HepG2 (cell line): Measurements from ENCODE around the gene TM4SF5. TPM values are rescaled to one million over a fixed set of nuclear protein-coding genes. Genes with fewer than 3 reads are reported as not detected.

ENCODE experiments used
- ATF1 ChIP-seq: IDR thresholded peaks from 2 replicates; pipeline ENCODE4 v1.6.1; 2016; ENCODE audit warnings: mild to moderate bottlenecking, control low read depth
- BRD4 ChIP-seq: sonication (generic); formaldehyde crosslinking; IDR thresholded peaks from 2 replicates; pipeline ENCODE4 v1.4.0; 2020; ENCODE audit warnings: missing genetic modification reagents
- CENPT ChIP-seq: sonication (generic); formaldehyde crosslinking; IDR thresholded peaks from 2 replicates; pipeline ENCODE4 v1.8.0; 2022; ENCODE audit warnings: low read depth, mild to moderate bottlenecking, moderate library complexity, missing genetic modification reagents
- DMAP1 ChIP-seq: IDR thresholded peaks from 2 replicates; pipeline ENCODE4 v1.6.1; 2016
- FOSL1 ChIP-seq: sonication (generic); formaldehyde crosslinking; IDR thresholded peaks from 2 replicates; pipeline ENCODE4 v1.9.0; 2021; ENCODE audit warnings: missing genetic modification reagents, borderline replicate concordance
- FOXA3 ChIP-seq: IDR thresholded peaks from 2 replicates; pipeline ENCODE4 v1.6.1; 2016; ENCODE audit warnings: missing genetic modification reagents, missing compliant biosample characterization
- FOXJ3 ChIP-seq: sonication (generic); formaldehyde crosslinking; IDR thresholded peaks from 2 replicates; pipeline ENCODE4 v1.4.0; 2020; ENCODE audit warnings: missing genetic modification reagents, mild to moderate bottlenecking, borderline replicate concordance
- FOXP1 ChIP-seq, 2 experiments: fragments of 450-650 bp in 1 of 2; IDR thresholded peaks; 2 replicates each; pipeline ENCODE4 v1.6.1; 2017 to 2018; ENCODE audit warnings: antibody characterized with exemption in 1 of 2
- GTF3A ChIP-seq: sonication (generic); formaldehyde crosslinking; conservative IDR thresholded peaks from 2 replicates; pipeline ENCODE4 v1.4.0; 2020; ENCODE audit warnings: mild to moderate bottlenecking, missing genetic modification reagents
- JUND ChIP-seq: sonication (generic); formaldehyde crosslinking; IDR thresholded peaks from 2 replicates; pipeline ENCODE4 v1.8.0; 2022; ENCODE audit warnings: mild to moderate bottlenecking, missing genetic modification reagents
- MTA3 ChIP-seq: sonication (generic); formaldehyde crosslinking; IDR thresholded peaks from 2 replicates; pipeline ENCODE4 v1.4.0; 2020; ENCODE audit warnings: missing genetic modification reagents
- MXD3 ChIP-seq: IDR thresholded peaks from 2 replicates; pipeline ENCODE4 v1.6.1; 2016; ENCODE audit warnings: mild to moderate bottlenecking, missing biosample characterization, missing genetic modification reagents
- NCOA2 ChIP-seq: sonication (generic); formaldehyde crosslinking; IDR thresholded peaks from 2 replicates; pipeline ENCODE4 v1.8.0; 2022; ENCODE audit warnings: inconsistent platforms
- NFKBIZ ChIP-seq: IDR thresholded peaks from 2 replicates; pipeline ENCODE4 v1.6.1; 2018; ENCODE audit warnings: missing genetic modification reagents, missing compliant biosample characterization
- RFX1 ChIP-seq: fragments of 450-650 bp; IDR thresholded peaks from 2 replicates; pipeline ENCODE4 v1.6.1; 2017
- SALL2 ChIP-seq: sonication (generic); formaldehyde crosslinking; IDR thresholded peaks from 2 replicates; pipeline ENCODE4 v1.8.1; 2023; ENCODE audit warnings: mild to moderate bottlenecking, missing genetic modification reagents, inconsistent platforms
- SP5 ChIP-seq: IDR thresholded peaks from 2 replicates; pipeline ENCODE4 v1.6.1; 2016; ENCODE audit warnings: low read depth, borderline replicate concordance
- STAT5B ChIP-seq: sonication (generic); formaldehyde crosslinking; IDR thresholded peaks from 2 replicates; pipeline ENCODE4 v1.4.0; 2020; ENCODE audit warnings: missing genetic modification reagents
- WIZ ChIP-seq: sonication (generic); formaldehyde crosslinking; IDR thresholded peaks from 2 replicates; pipeline ENCODE4 v1.5.1; 2020; ENCODE audit warnings: mild to moderate bottlenecking, missing genetic modification reagents
- ZBTB8A ChIP-seq: sonication (generic); formaldehyde crosslinking; IDR thresholded peaks from 2 replicates; pipeline ENCODE4 v1.4.0; 2020; ENCODE audit warnings: mild to moderate bottlenecking, low read depth, missing genetic modification reagents, borderline replicate concordance
- ZFP1 ChIP-seq: IDR thresholded peaks from 2 replicates; pipeline ENCODE4 v1.6.1; 2016
- ZFP82 ChIP-seq: sonication (generic); formaldehyde crosslinking; IDR thresholded peaks from 2 replicates; pipeline ENCODE4 v1.5.1; 2020; ENCODE audit warnings: mild to moderate bottlenecking, missing genetic modification reagents, borderline replicate concordance
- ZNF101 ChIP-seq: sonication (generic); formaldehyde crosslinking; IDR thresholded peaks from 2 replicates; pipeline ENCODE4 v1.4.0; 2020; ENCODE audit warnings: mild to moderate bottlenecking, low read depth, missing genetic modification reagents, borderline replicate concordance
- ZNF235 ChIP-seq: sonication (generic); formaldehyde crosslinking; IDR thresholded peaks from 2 replicates; pipeline ENCODE4 v1.8.1; 2023; ENCODE audit warnings: mild to moderate bottlenecking, missing genetic modification reagents, borderline replicate concordance
- ZNF251 ChIP-seq: sonication (generic); formaldehyde crosslinking; IDR thresholded peaks from 2 replicates; pipeline ENCODE4 v1.9.0; 2021; ENCODE audit warnings: mild to moderate bottlenecking, missing genetic modification reagents
- ZNF276 ChIP-seq: sonication (generic); formaldehyde crosslinking; IDR thresholded peaks from 2 replicates; pipeline ENCODE4 v1.4.0; 2020; ENCODE audit warnings: mild to moderate bottlenecking, low read depth, missing genetic modification reagents
- ZNF567 ChIP-seq: sonication (generic); formaldehyde crosslinking; IDR thresholded peaks from 2 replicates; pipeline ENCODE4 v1.8.1; 2023; ENCODE audit warnings: mild to moderate bottlenecking, missing genetic modification reagents, borderline replicate concordance
- ZNF597 ChIP-seq: sonication (generic); formaldehyde crosslinking; IDR thresholded peaks from 2 replicates; pipeline ENCODE4 v1.5.0; 2020; ENCODE audit warnings: missing genetic modification reagents
- ZNF75D ChIP-seq: sonication (generic); formaldehyde crosslinking; IDR thresholded peaks from 2 replicates; pipeline ENCODE4 v1.8.1; 2023; ENCODE audit warnings: missing genetic modification reagents, mild to moderate bottlenecking, borderline replicate concordance
- ZNF775 ChIP-seq: sonication (generic); formaldehyde crosslinking; IDR thresholded peaks from 2 replicates; pipeline ENCODE4 v1.4.0; 2020; ENCODE audit warnings: missing genetic modification reagents, mild to moderate bottlenecking, moderate library complexity, borderline replicate concordance
- ZNF777 ChIP-seq: sonication (generic); formaldehyde crosslinking; IDR thresholded peaks from 2 replicates; pipeline ENCODE4 v1.4.0; 2020; ENCODE audit warnings: missing genetic modification reagents
- polyA plus RNA-seq, 8 experiments: library from polyadenylated mRNA; depleted of rRNA in 3 of 8; stranded (reverse) in 7 of 8; unstranded in 1 of 8; fragments of >200 nt; fragmentation: Illumina TruSeq in 4 of 8; extraction: Trizol in 4 of 8; gene quantifications; 2 replicates each; pipeline versions ENCODE4 v1.2.1 to v1.2.3, GENCODE V29; 2011 to 2016; ENCODE audit warnings: low read depth in 4 of 8, missing spikeins in 1 of 8, mixed read lengths in 1 of 8; ENCODE audit not compliant: insufficient read depth in 1 of 8
- total RNA-seq, 5 experiments: library from RNA; depleted of rRNA; stranded (reverse); fragments of >200 nt; fragmentation: Illumina TruSeq; extraction: Trizol; gene quantifications; 2 replicates each; pipeline ENCODE4 v1.2.3, GENCODE V29; 2016; ENCODE audit warnings: low read depth in 1 of 5

Gene TM4SF5
- total and polyA plus RNA-seq, 2 of the 13 experiments (the other 11 are each of a cell fraction or from before 2014, with no cell fraction given) = 30.1 to 126 TPM

GRCh38 chr17:4777969-4778760 is 6.5 kb downstream of the TM4SF5 start (continued):
- no peak for TF ChIP-seq ZNF101 (CRISPR knock-in tag)
- no peak for TF ChIP-seq MTA3 (CRISPR knock-in tag)
- TF ChIP-seq ZNF777 = no peak
- TF ChIP-seq ZNF235 = no peak
- peak; percentile 56; the same call in 1 of the 2 replicates for TF ChIP-seq ZFP1 (CRISPR knock-in tag)
- TF ChIP-seq ZNF775 (CRISPR knock-in tag) = no peak
- TF ChIP-seq JUND (CRISPR knock-in tag) = no peak; the same call in none of the 2 replicates
- TF ChIP-seq FOXJ3 (CRISPR knock-in tag) = peak; percentile 68
- TF ChIP-seq FOXA3 = peak; percentile 88
- no peak for TF ChIP-seq RFX1
- TF ChIP-seq DMAP1 (CRISPR knock-in tag) = 0 out of 2 replicates have a peak, but pooled peaks have one; percentile 54
- no peak for TF ChIP-seq ZNF251
- TF ChIP-seq STAT5B = no peak
- TF ChIP-seq FOSL1 (CRISPR knock-in tag) = peak; percentile 29; the same call in 1 of the 2 replicates
- no peak for TF ChIP-seq ATF1 (CRISPR knock-in tag)
- no peak for TF ChIP-seq ZBTB8A
- TF ChIP-seq ZNF567 (CRISPR knock-in tag) = no peak
- TF ChIP-seq FOXP1 (IDR thresholded peaks at IDR 0.05) = no peak
- TF ChIP-seq FOXP1 (CRISPR knock-in tag; IDR thresholded peaks at IDR 0.05) = 0 out of 2 replicates have a peak, but pooled peaks have one; percentile 30
- no peak for TF ChIP-seq CENPT (CRISPR knock-in tag)
- TF ChIP-seq ZNF276 (CRISPR knock-in tag) = no peak
- TF ChIP-seq NFKBIZ = no peak
- TF ChIP-seq BRD4 (CRISPR knock-in tag) = peak; percentile 80
- TF ChIP-seq ZFP82 (CRISPR knock-in tag) = no peak
- TF ChIP-seq GTF3A (CRISPR knock-in tag) = no peak
- TF ChIP-seq NCOA2 (CRISPR knock-in tag) = peak; percentile 86
- TF ChIP-seq ZNF75D (CRISPR knock-in tag) = no peak
- no peak for TF ChIP-seq ZNF597
- peak; percentile 67 for TF ChIP-seq SALL2
- TF ChIP-seq WIZ (CRISPR knock-in tag) = no peak
- TF ChIP-seq SP5 (CRISPR knock-in tag) = 0 out of 2 replicates have a peak, but pooled peaks have one; percentile 33
- no peak for TF ChIP-seq MXD3 (CRISPR knock-in tag)
